NT2/D1 (cell line): ENCODE data around the gene EMP3.

ENCODE experiments used
- SUZ12 ChIP-seq: IDR thresholded peaks from 2 replicates; pipeline ENCODE4 v1.6.1; 2011; ENCODE audit not compliant: insufficient read length, insufficient read depth; ENCODE audit errors: extremely low read depth
- YY1 ChIP-seq: IDR thresholded peaks from 2 replicates; pipeline ENCODE4 v1.6.1; 2011; ENCODE audit not compliant: insufficient read length, insufficient read depth

GRCh38 chr19:48351341-48351752 lies 26.0 kb downstream of the EMP3 start:
- TF ChIP-seq YY1 (no peak), SUZ12 (no peak)
